ENCODE data around the gene NBL1.

The NBL1 gene

GRCh38 chr1:19646377-19647319 is 2.5 kb downstream of the NBL1 start:
- peak; percentile 56 for DNase-seq (ENCODE audit: low spot score)

- no peak for DNase-seq (ENCODE audit: low spot score)
Observed at GRCh38 chr1:19647643-19648042, 3.5 kb downstream of the NBL1 start.

GRCh38 chr1:19648239-19648638 is 4.1 kb downstream of the NBL1 start:
- DNase-seq (ENCODE audit: low spot score), result no peak

GRCh38 chr1:19648689-19649088 is 4.6 kb downstream of the NBL1 start:
- no peak for DNase-seq (ENCODE audit: low spot score)

GRCh38 chr1:19650416-19651140 is 6.5 kb downstream of the NBL1 start:
- DNase-seq (ENCODE audit: low spot score), result no peak

- DNase-seq (ENCODE audit: low spot score), result no peak
Observed at GRCh38 chr1:19651141-19651737, 7.1 kb downstream of the NBL1 start.

- DNase-seq (ENCODE audit: low spot score), result no peak
Observed at GRCh38 chr1:19654386-19654785, 10.3 kb downstream of the NBL1 start.

- no peak for DNase-seq (ENCODE audit: low spot score)
Observed at GRCh38 chr1:19654886-19655717, 11.0 kb downstream of the NBL1 start.

- no peak for DNase-seq (ENCODE audit: low spot score)
Observed at GRCh38 chr1:19655718-19656080, 11.6 kb downstream of the NBL1 start.

GRCh38 chr1:19656134-19656779 is 12.1 kb downstream of the NBL1 start:
- no peak for DNase-seq (ENCODE audit: low spot score)

GRCh38 chr1:19656780-19657466 is 12.8 kb downstream of the NBL1 start:
- no peak for DNase-seq (ENCODE audit: low spot score)

GRCh38 chr1:19657511-19657910 is 13.4 kb downstream of the NBL1 start:
- DNase-seq (ENCODE audit: low spot score), result no peak

- DNase-seq (ENCODE audit: low spot score), result no peak
Observed at GRCh38 chr1:19658186-19658585, 14.1 kb downstream of the NBL1 start.

- peak; percentile 40 for DNase-seq (ENCODE audit: low spot score)
Observed at GRCh38 chr1:19661721-19662228, 17.7 kb downstream of the NBL1 start.

- no peak for DNase-seq (ENCODE audit: low spot score)
Observed at GRCh38 chr1:19662313-19662712, 18.2 kb downstream of the NBL1 start.

- DNase-seq (ENCODE audit: low spot score), result peak; percentile 35
Observed at GRCh38 chr1:19664453-19665185, 20.5 kb downstream of the NBL1 start, which contains the start of gene HTR6. Gene HTR6 (plus strand): TSS chr1:19664875. CDS start chr1:19665754, 879 bp downstream.

GRCh38 chr1:19665186-19665495 is 21.0 kb downstream of the NBL1 start:
- no peak for DNase-seq (ENCODE audit: low spot score)

GRCh38 chr1:19665496-19666465 is 21.7 kb downstream of the NBL1 start:
- DNase-seq (ENCODE audit: low spot score), result no peak

- DNase-seq (ENCODE audit: low spot score), result no peak
Observed at GRCh38 chr1:19668888-19669287, 24.8 kb downstream of the NBL1 start.

Data from LoVo (cell line).